ENCODE results near the gene C9orf50.
A peak's percentile ranks its signal among the peaks of the same experiment; 100 is the strongest.

C9orf50 gene

GRCh38 chr9:129631674-129632129 lies 10.8 kb upstream of the C9orf50 start:
- no peak for DNase-seq (ENCODE audit: low spot score)

GRCh38 chr9:129630967-129631673 lies 10.2 kb upstream of the C9orf50 start:
- DNase-seq (ENCODE audit: low spot score) = no peak

GRCh38 chr9:129629251-129629820 lies 8.4 kb upstream of the C9orf50 start:
- DNase-seq (ENCODE audit: low spot score) = no peak

- no peak for DNase-seq (ENCODE audit: low spot score)
Observed at GRCh38 chr9:129628709-129629108, 7.8 kb upstream of the C9orf50 start.

- DNase-seq (ENCODE audit: low spot score) = no peak
Observed at GRCh38 chr9:129627556-129628440, 6.9 kb upstream of the C9orf50 start.

GRCh38 chr9:129626625-129627284 lies 5.9 kb upstream of the C9orf50 start:
- DNase-seq (ENCODE audit: low spot score) = peak; percentile 45

- DNase-seq (ENCODE audit: low spot score) = peak; percentile 90
Observed at GRCh38 chr9:129626079-129626624, 5.3 kb upstream of the C9orf50 start, which contains the start of gene NTMT1. Gene NTMT1 (plus strand): TSS chr9:129626163. CDS start chr9:129632704, 6,541 bp downstream.

- DNase-seq (ENCODE audit: low spot score) = peak; percentile 67
Observed at GRCh38 chr9:129624947-129625346, 4.0 kb upstream of the C9orf50 start.

- DNase-seq (ENCODE audit: low spot score) = peak; percentile 69
Observed at GRCh38 chr9:129624168-129624759, 3.4 kb upstream of the C9orf50 start.

- no peak for DNase-seq (ENCODE audit: low spot score)
Observed at GRCh38 chr9:129623331-129623730, 2.4 kb upstream of the C9orf50 start.

GRCh38 chr9:129619787-129620668 lies 873 bp downstream of the C9orf50 start:
- no peak for DNase-seq (ENCODE audit: low spot score)

- peak; percentile 19 for DNase-seq (ENCODE audit: low spot score)
Observed at GRCh38 chr9:129617167-129617566, 3.7 kb downstream of the C9orf50 start.

- DNase-seq (ENCODE audit: low spot score) = no peak
Observed at GRCh38 chr9:129615407-129616285, 5.3 kb downstream of the C9orf50 start.

- DNase-seq (ENCODE audit: low spot score) = no peak
Observed at GRCh38 chr9:129614932-129615331, 6.0 kb downstream of the C9orf50 start.

- no peak for DNase-seq (ENCODE audit: low spot score)
Observed at GRCh38 chr9:129613520-129614175, 7.3 kb downstream of the C9orf50 start.

GRCh38 chr9:129612815-129613519 lies 7.9 kb downstream of the C9orf50 start:
- DNase-seq (ENCODE audit: low spot score) = no peak

GRCh38 chr9:129612123-129612522 lies 8.8 kb downstream of the C9orf50 start:
- DNase-seq (ENCODE audit: low spot score) = no peak

GRCh38 chr9:129611307-129611800 lies 9.5 kb downstream of the C9orf50 start:
- DNase-seq (ENCODE audit: low spot score) = no peak
